Epithelial cell of esophagus (primary cell): ENCODE measurements around the gene TMEM221.

Source experiments
- DNase-seq: peaks from one replicate; pipeline ENCODE4 v3.0.0; 2010; ENCODE audit warnings: low read depth
- H3K4me3 ChIP-seq: 2 replicates; pipeline ENCODE4 v1.5.1; 2011; ENCODE audit warnings: mild to moderate bottlenecking, low read length, control low read depth
- CTCF ChIP-seq: IDR thresholded peaks from 2 replicates; pipeline ENCODE4 v1.5.1; 2011; ENCODE audit warnings: low read depth, mild to moderate bottlenecking, low read length, control low read depth, inconsistent platforms; ENCODE audit not compliant: insufficient read depth; ENCODE audit errors: missing control alignments

The TMEM221 gene

GRCh38 chr19:17385878-17386611, 62.4 kb downstream of the TMEM221 start:
- peak; percentile 51 for DNase-seq
- peak; percentile 92 for TF ChIP-seq CTCF
- H3K4me3 ChIP-seq = no peak overlapping the region
